CD4-positive, alpha-beta T cell treated with Interleukin-6 for 4 hours (primary cell): Measurements from ENCODE around the gene LRRC73.
"Not testable (repeated sequence)": the region's sequence is repeated elsewhere in the genome, so short reads cannot be mapped to it uniquely, and the experiment has no call there.

ENCODE experiments used
- DNase-seq: peaks from one replicate; pipeline ENCODE4 v3.0.0-alpha.2; 2020; ENCODE audit warnings: mixed read lengths

The LRRC73 gene

GRCh38 chr6:43459535-43459934 lies 50.6 kb downstream of the LRRC73 start:
- DNase-seq: no peak

DNA sequence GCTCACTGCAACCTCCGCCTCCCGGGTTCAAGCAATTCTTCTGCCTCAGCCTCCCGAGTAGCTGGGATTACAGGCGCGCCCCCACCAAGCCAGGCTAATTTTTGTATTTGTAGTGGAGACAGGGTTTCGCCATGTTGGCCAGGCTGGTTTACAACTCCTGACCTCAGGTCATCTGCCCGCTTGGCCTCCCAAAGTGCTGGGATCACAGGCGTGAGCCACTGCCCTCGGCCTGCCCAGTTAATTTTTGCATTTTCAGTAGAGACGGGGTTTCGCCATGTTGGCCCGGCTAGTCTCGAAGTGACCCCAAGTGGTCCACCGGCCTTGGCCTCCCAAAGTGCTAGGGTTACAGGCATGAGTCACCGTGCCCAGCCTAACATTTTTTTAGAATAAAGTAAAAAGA lies 52.0 kb downstream of the LRRC73 start:
- DNase-seq: not testable (repeated sequence)

GRCh38 chr6:43457643-43458042 lies 52.5 kb downstream of the LRRC73 start:
- no peak for DNase-seq
